Stimulated activated naive B cell treated with anti-CD40 and anti-IgM and Interleukin-4, amounts not matched to agents 10 μg/mL and 1 μg/mL and 100 μg/mL, for 72 hours (primary cell): ENCODE results near the gene BEND6.
"Not testable (repeated sequence)": the region's sequence is repeated elsewhere in the genome, so short reads cannot be mapped to it uniquely, and the experiment has no call there.

Experiments
- ATAC-seq, 2 donors: fragments of 150-1000 bp; cut with Tn5 transposase; replicated peaks; 2 replicates each; pipeline ENCODE4 v1.10.0; 2021; ENCODE audit warnings: moderate library complexity in 1 of 2
- DNase-seq: peaks from one replicate; pipeline ENCODE4 v3.0.0; 2021
- H3K27ac Mint-ChIP-seq: one replicate; pipeline ENCODE4 v1.8.0; 2022; ENCODE audit warnings: mild to moderate bottlenecking, mixed read lengths
- H3K27me3 Mint-ChIP-seq, 2 donors: one replicate each; pipeline ENCODE4 v1.8.0; 2022; ENCODE audit warnings: mixed read lengths in 2 of 2
- H3K36me3 Mint-ChIP-seq, 2 donors: one replicate each; pipeline ENCODE4 v1.8.0; 2022; ENCODE audit warnings: mixed read lengths in 2 of 2, mild to moderate bottlenecking in 1 of 2
- H3K4me1 Mint-ChIP-seq, 2 donors: one replicate each; pipeline ENCODE4 v1.8.0; 2022; ENCODE audit warnings: mixed read lengths in 2 of 2, mild to moderate bottlenecking in 1 of 2
- H3K4me3 Mint-ChIP-seq, 2 donors: one replicate each; pipeline ENCODE4 v1.8.0; 2022; ENCODE audit warnings: mild to moderate bottlenecking in 2 of 2, mixed read lengths in 2 of 2, moderate library complexity in 1 of 2
- H3K9me3 Mint-ChIP-seq, 2 donors: one replicate each; pipeline ENCODE4 v1.8.0; 2022; ENCODE audit warnings: mixed read lengths in 2 of 2, mild to moderate bottlenecking in 1 of 2

BEND6 gene

GRCh38 chr6:56978530-56978929 lies 23.6 kb downstream of the BEND6 start:
- Mint-ChIP-seq H3K36me3 (peaks cover 4% of the 10 kb centered on the region in 2 donors), H3K27me3 (peaks cover 3 to 6% of the 10 kb centered on the region in 2 donors), H3K9me3 (peaks cover 3 to 5% of the 10 kb centered on the region in 2 donors), H3K4me1 (no peaks in the 10 kb centered on the region), H3K4me3 (no peak overlapping the region), H3K27ac (no peak overlapping the region)
- DNase-seq (no peak), ATAC-seq (no peak)

- Mint-ChIP-seq H3K4me1 (no peaks in the 10 kb centered on the region), H3K9me3 (no peaks in the 10 kb centered on the region), H3K27ac (no peak overlapping the region), H3K4me3 (no peak overlapping the region), H3K36me3 (no peaks in the 10 kb centered on the region), H3K27me3 (peaks cover 0 to 3% of the 10 kb centered on the region in 2 donors)
- no peak for DNase-seq
- ATAC-seq, result no peak
Observed at GRCh38 chr6:56984361-56984760, 29.5 kb downstream of the BEND6 start.

GRCh38 chr6:56984884-56985283 lies 30.0 kb downstream of the BEND6 start:
- no peak for DNase-seq
- Mint-ChIP-seq H3K4me1 (no peaks in the 10 kb centered on the region), H3K36me3 (no peaks in the 10 kb centered on the region), H3K27me3 (peaks cover 0 to 3% of the 10 kb centered on the region in 2 donors), H3K4me3 (no peak overlapping the region), H3K27ac (no peak overlapping the region), H3K9me3 (no peaks in the 10 kb centered on the region)
- ATAC-seq, result no peak

- Mint-ChIP-seq H3K9me3 (no peaks in the 10 kb centered on the region), H3K4me3 (no peak overlapping the region), H3K27me3 (peaks cover under 1 to 3% of the 10 kb centered on the region in 2 donors), H3K36me3 (no peaks in the 10 kb centered on the region), H3K4me1 (no peaks in the 10 kb centered on the region), H3K27ac (no peak overlapping the region)
- DNase-seq (no peak), ATAC-seq (no peak)
Observed at GRCh38 chr6:56986611-56987010, 31.7 kb downstream of the BEND6 start.

- Mint-ChIP-seq H3K27me3 (peaks cover 3 to 8% of the 10 kb centered on the region in 2 donors), H3K36me3 (no peaks in the 10 kb centered on the region), H3K4me1 (no peaks in the 10 kb centered on the region), H3K4me3 (no peak overlapping the region), H3K27ac (no peak overlapping the region), H3K9me3 (no peaks in the 10 kb centered on the region)
- DNase-seq, result no peak
- no peak for ATAC-seq
Observed at GRCh38 chr6:56988145-56988544, 33.2 kb downstream of the BEND6 start.

- H3K9me3 Mint-ChIP-seq, result peaks cover 0 to 2% of the 10 kb centered on the region in 2 donors
- H3K4me1 Mint-ChIP-seq, result no peaks in the 10 kb centered on the region
- H3K36me3 Mint-ChIP-seq, result no peaks in the 10 kb centered on the region
- H3K4me3 Mint-ChIP-seq, result no peak overlapping the region
- DNase-seq (no peak), ATAC-seq (no peak)
- H3K27me3 Mint-ChIP-seq, result peaks cover 8% of the 10 kb centered on the region in 2 donors
- no peak overlapping the region for H3K27ac Mint-ChIP-seq
Observed at GRCh38 chr6:56992036-56992435, 37.1 kb downstream of the BEND6 start.

- H3K27ac Mint-ChIP-seq, result no peak overlapping the region
- no peak overlapping the region for H3K4me3 Mint-ChIP-seq
- DNase-seq (no peak), ATAC-seq (no peak)
- peaks cover 0 to 3% of the 10 kb centered on the region in 2 donors for H3K9me3 Mint-ChIP-seq
- H3K27me3 Mint-ChIP-seq, result peaks cover 8 to 11% of the 10 kb centered on the region in 2 donors
- no peaks in the 10 kb centered on the region for H3K36me3 Mint-ChIP-seq
- no peaks in the 10 kb centered on the region for H3K4me1 Mint-ChIP-seq
Observed at GRCh38 chr6:56992703-56993102, 37.8 kb downstream of the BEND6 start.

- DNase-seq, result no peak
- Mint-ChIP-seq H3K27ac (no peak overlapping the region), H3K4me3 (no peak overlapping the region), H3K27me3 (peaks cover 8 to 11% of the 10 kb centered on the region in 2 donors), H3K36me3 (peaks cover 0 to 4% of the 10 kb centered on the region in 2 donors), H3K9me3 (peaks cover 5 to 6% of the 10 kb centered on the region in 2 donors), H3K4me1 (no peaks in the 10 kb centered on the region)
- no peak for ATAC-seq
Observed at GRCh38 chr6:56995347-56995902, 40.5 kb downstream of the BEND6 start.

- H3K36me3 Mint-ChIP-seq, result peaks cover 0 to 4% of the 10 kb centered on the region in 2 donors
Observed at GRCh38 chr6:56996401-56996800, 41.5 kb downstream of the BEND6 start.

GRCh38 chr6:56999049-56999448 lies 44.1 kb downstream of the BEND6 start:
- no peak overlapping the region for H3K27ac Mint-ChIP-seq
- H3K4me1 Mint-ChIP-seq, result no peaks in the 10 kb centered on the region
- H3K4me3 Mint-ChIP-seq, result no peak overlapping the region
- H3K27me3 Mint-ChIP-seq, result peaks cover 15 to 19% of the 10 kb centered on the region in 2 donors
- H3K9me3 Mint-ChIP-seq, result peaks cover 5 to 6% of the 10 kb centered on the region in 2 donors
- no peak for DNase-seq
- ATAC-seq, result no peak
- H3K36me3 Mint-ChIP-seq, result peaks cover 0 to 4% of the 10 kb centered on the region in 2 donors

More at GRCh38 chr6:56996401-56996800, 41.5 kb downstream of the BEND6 start:
- peaks cover 10 to 11% of the 10 kb centered on the region in 2 donors for H3K27me3 Mint-ChIP-seq
- H3K27ac Mint-ChIP-seq, result no peak overlapping the region
- H3K9me3 Mint-ChIP-seq, result peaks cover 5 to 6% of the 10 kb centered on the region in 2 donors
- no peak for DNase-seq
- H3K4me3 Mint-ChIP-seq, result no peak overlapping the region
- ATAC-seq, result no peak
- H3K4me1 Mint-ChIP-seq, result no peaks in the 10 kb centered on the region

- H3K27me3 Mint-ChIP-seq, result peaks cover 15 to 19% of the 10 kb centered on the region in 2 donors
- not testable (repeated sequence) for H3K36me3 Mint-ChIP-seq, H3K9me3 Mint-ChIP-seq
Observed at GRCh38 chr6:56999748-57000147, 44.8 kb downstream of the BEND6 start.

GRCh38 chr6:57002197-57002596 lies 47.3 kb downstream of the BEND6 start:
- no peak overlapping the region for H3K27ac Mint-ChIP-seq
- no peaks in the 10 kb centered on the region for H3K4me1 Mint-ChIP-seq
- no peak overlapping the region for H3K4me3 Mint-ChIP-seq
- DNase-seq, result no peak
- H3K9me3 Mint-ChIP-seq, result peaks cover 3 to 5% of the 10 kb centered on the region in 2 donors
- peaks cover 9 to 21% of the 10 kb centered on the region in 2 donors for H3K27me3 Mint-ChIP-seq
- no peak for ATAC-seq
- peaks cover 0 to 4% of the 10 kb centered on the region in 2 donors for H3K36me3 Mint-ChIP-seq

More at GRCh38 chr6:56999748-57000147, 44.8 kb downstream of the BEND6 start:
- DNase-seq, H3K4me1 Mint-ChIP-seq, ATAC-seq, H3K27ac Mint-ChIP-seq, H3K4me3 Mint-ChIP-seq: not testable (repeated sequence)

GRCh38 chr6:57004292-57004691 lies 49.4 kb downstream of the BEND6 start:
- H3K4me1 Mint-ChIP-seq, result no peaks in the 10 kb centered on the region
- no peak overlapping the region for H3K27ac Mint-ChIP-seq
- ATAC-seq, result no peak
- peaks cover 0 to 1% of the 10 kb centered on the region in 2 donors for H3K9me3 Mint-ChIP-seq
- H3K27me3 Mint-ChIP-seq, result peaks cover 8 to 24% of the 10 kb centered on the region in 2 donors
- DNase-seq, result no peak
- H3K36me3 Mint-ChIP-seq, result no peaks in the 10 kb centered on the region
- H3K4me3 Mint-ChIP-seq, result no peak overlapping the region

GRCh38 chr6:57006101-57006500 lies 51.2 kb downstream of the BEND6 start:
- no peak for ATAC-seq
- Mint-ChIP-seq H3K27ac (no peak overlapping the region), H3K36me3 (no peaks in the 10 kb centered on the region), H3K27me3 (peaks cover 8 to 29% of the 10 kb centered on the region in 2 donors), H3K4me3 (no peak overlapping the region), H3K4me1 (no peaks in the 10 kb centered on the region), H3K9me3 (no peaks in the 10 kb centered on the region)
- no peak for DNase-seq

GRCh38 chr6:57008069-57008468 lies 53.2 kb downstream of the BEND6 start:
- not testable (repeated sequence) for H3K36me3 Mint-ChIP-seq, H3K4me3 Mint-ChIP-seq, H3K4me1 Mint-ChIP-seq, DNase-seq, ATAC-seq, H3K9me3 Mint-ChIP-seq, H3K27ac Mint-ChIP-seq
- peaks cover 7 to 14% of the 10 kb centered on the region in 2 donors for H3K27me3 Mint-ChIP-seq
